CD4-positive, CD25-positive, alpha-beta regulatory T cell (primary cell): Measurements from ENCODE around the gene ZNF723. TPM values are rescaled to one million over a fixed set of nuclear protein-coding genes. Genes with fewer than 3 reads are reported as not detected.
"Not testable (repeated sequence)": the region's sequence is repeated elsewhere in the genome, so short reads cannot be mapped to it uniquely, and the experiment has no call there.

Source experiments
- ATAC-seq, 2 donors: fragments of 150-1000 bp; cut with Tn5 transposase; one replicate each; pipeline ENCODE4 v1.10.0; 2021; ENCODE audit warnings: low read depth in 2 of 2, moderate number of reproducible peaks in 2 of 2, moderate library complexity in 1 of 2
- DNase-seq, 3 donors: peaks; one replicate each; pipeline versions ENCODE4 v3.0.0 to v3.0.0-alpha.2; 2012 to 2022; ENCODE audit warnings: mixed read lengths in 1 of 3
- H3K27ac ChIP-seq: one replicate; pipeline ENCODE4 v1.7.0; 2013; ENCODE audit warnings: mild to moderate bottlenecking, low read length; ENCODE audit not compliant: insufficient read depth, poor library complexity, severe bottlenecking
- H3K27me3 ChIP-seq: one replicate; pipeline ENCODE4 v1.7.0; 2013; ENCODE audit warnings: low read length; ENCODE audit not compliant: control insufficient read depth, insufficient read depth
- H3K36me3 ChIP-seq: one replicate; pipeline ENCODE4 v1.7.0; 2013; ENCODE audit warnings: mild to moderate bottlenecking, low read length, moderate library complexity; ENCODE audit not compliant: control insufficient read depth, insufficient read depth
- H3K4me1 ChIP-seq: 2 replicates; pipeline ENCODE4 v1.7.0; 2013; ENCODE audit warnings: mild to moderate bottlenecking, low read length; ENCODE audit not compliant: insufficient read depth, control insufficient read depth, poor library complexity, severe bottlenecking
- H3K4me3 ChIP-seq: one replicate; pipeline ENCODE4 v1.7.0; 2013; ENCODE audit warnings: low read depth, mild to moderate bottlenecking, low read length, moderate library complexity
- H3K9me3 ChIP-seq, 2 experiments: 1 replicate in 1 of 2; 2 replicates in 1 of 2; pipeline ENCODE4 v1.7.0; 2013; ENCODE audit warnings: low read length in 2 of 2, mild to moderate bottlenecking in 1 of 2, moderate library complexity in 1 of 2; ENCODE audit not compliant: control insufficient read depth in 2 of 2
- H3K27ac Mint-ChIP-seq, 3 donors: one replicate each; pipeline ENCODE4 v1.8.0; 2020 to 2022; ENCODE audit warnings: mild to moderate bottlenecking in 3 of 3, mixed read lengths in 3 of 3, moderate library complexity in 2 of 3
- H3K27me3 Mint-ChIP-seq: one replicate; pipeline ENCODE4 v1.8.0; 2022; ENCODE audit warnings: mild to moderate bottlenecking, mixed read lengths
- H3K36me3 Mint-ChIP-seq: one replicate; pipeline ENCODE4 v1.8.0; 2020; ENCODE audit warnings: mixed read lengths
- H3K4me1 Mint-ChIP-seq, 4 donors: one replicate each; pipeline ENCODE4 v1.8.0; 2020 to 2022; ENCODE audit warnings: mixed read lengths in 4 of 4, mild to moderate bottlenecking in 1 of 4
- H3K4me3 Mint-ChIP-seq, 4 donors: one replicate each; pipeline ENCODE4 v1.8.0; 2020 to 2022; ENCODE audit warnings: mild to moderate bottlenecking in 4 of 4, mixed read lengths in 4 of 4, moderate library complexity in 3 of 4
- H3K9me3 Mint-ChIP-seq, 7 donors: one replicate each; pipeline ENCODE4 v1.8.0; 2020 to 2022; ENCODE audit warnings: mixed read lengths in 7 of 7, mild to moderate bottlenecking in 3 of 7, moderate library complexity in 2 of 7
- polyA plus RNA-seq, 4 donors: library from polyadenylated mRNA; unstranded; fragments of 300-500 nt; fragmentation: Illumina TruSeq; gene quantifications; one replicate each; pipeline ENCODE4 v1.2.3, GENCODE V29; 2021
- total RNA-seq: library from RNA; stranded (reverse); gene quantifications from one replicate; pipeline ENCODE4 v1.2.3, GENCODE V29; 2022

Gene ZNF723
- total and polyA plus RNA-seq, 5 donors from 2014 or later, result not detected

DNA sequence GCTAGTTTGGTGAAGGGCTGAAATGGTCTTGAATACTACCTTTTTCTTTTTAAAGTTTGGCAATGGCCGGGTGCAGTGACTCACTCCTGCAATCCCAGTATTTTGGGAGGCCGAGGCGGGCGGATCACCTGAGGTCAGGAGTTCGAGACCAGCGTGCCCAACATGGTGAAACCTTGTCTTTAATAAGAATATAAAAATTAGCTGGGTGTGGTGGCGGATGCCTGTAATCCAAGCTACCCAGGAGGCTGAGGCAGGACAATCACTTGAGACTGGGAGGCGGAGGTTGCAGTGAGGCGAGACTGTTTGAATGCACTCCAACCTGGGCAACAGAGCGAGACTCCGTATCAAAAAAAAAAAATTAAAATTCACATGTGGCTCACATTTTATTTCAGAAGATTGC is 880 bp upstream of the ZNF723 start:
- no peak overlapping the region for H3K27ac Mint-ChIP-seq
- H3K27ac ChIP-seq, result no peak overlapping the region
- peaks cover 14 to 32% of the 10 kb centered on the region in 2 experiments for H3K9me3 ChIP-seq
- DNase-seq, result no peak
- no peak overlapping the region for H3K4me3 Mint-ChIP-seq
- no peaks in the 10 kb centered on the region for H3K4me1 ChIP-seq
- H3K4me1 Mint-ChIP-seq, result no peaks in the 10 kb centered on the region
- H3K27me3 Mint-ChIP-seq, result peaks cover 4% of the 10 kb centered on the region
- ATAC-seq, result no peak
- H3K36me3 Mint-ChIP-seq, result no peaks in the 10 kb centered on the region
- peaks cover 0 to 44% (median 7%) of the 10 kb centered on the region in 7 donors for H3K9me3 Mint-ChIP-seq
- H3K36me3 ChIP-seq, result no peaks in the 10 kb centered on the region
- no peak overlapping the region for H3K4me3 ChIP-seq
- no peaks in the 10 kb centered on the region for H3K27me3 ChIP-seq

DNA sequence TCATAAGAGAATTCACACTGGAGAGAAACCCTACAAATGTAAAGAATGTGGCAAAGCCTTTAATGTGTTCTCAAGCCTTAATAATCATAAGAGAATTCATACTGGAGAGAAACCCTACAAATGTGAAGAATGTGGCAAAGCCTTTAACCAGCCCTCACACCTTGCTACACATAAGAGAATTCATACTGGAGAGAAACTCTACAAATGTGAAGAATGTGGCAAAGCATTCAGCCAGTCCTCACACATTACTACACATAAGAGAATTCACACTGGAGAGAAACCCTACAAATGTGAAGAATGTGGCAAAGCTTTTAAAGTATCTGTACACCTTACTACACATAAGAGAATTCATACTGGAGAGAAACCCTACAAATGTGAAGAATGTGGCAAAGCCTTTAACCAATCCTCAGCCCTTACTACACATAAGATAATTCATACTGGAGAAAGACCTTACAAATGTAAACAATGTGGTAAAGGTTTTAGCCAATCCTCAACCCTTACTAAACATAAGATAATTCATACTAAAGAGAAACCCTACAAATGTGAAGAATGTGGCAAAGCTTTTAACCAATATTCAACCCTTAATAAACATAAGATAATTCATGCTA is 25.7 kb downstream of the ZNF723 start:
- H3K4me1 Mint-ChIP-seq, H3K4me3 ChIP-seq, H3K27ac Mint-ChIP-seq, H3K27me3 ChIP-seq, H3K27ac ChIP-seq, ATAC-seq, DNase-seq, H3K36me3 Mint-ChIP-seq, H3K36me3 ChIP-seq, H3K4me3 Mint-ChIP-seq, H3K4me1 ChIP-seq, H3K27me3 Mint-ChIP-seq: not testable (repeated sequence)
- H3K9me3 ChIP-seq, result peaks cover 39 to 55% of the 10 kb centered on the region in 2 experiments
- peaks cover 0 to 53% (median 16%) of the 10 kb centered on the region in 7 donors for H3K9me3 Mint-ChIP-seq

DNA sequence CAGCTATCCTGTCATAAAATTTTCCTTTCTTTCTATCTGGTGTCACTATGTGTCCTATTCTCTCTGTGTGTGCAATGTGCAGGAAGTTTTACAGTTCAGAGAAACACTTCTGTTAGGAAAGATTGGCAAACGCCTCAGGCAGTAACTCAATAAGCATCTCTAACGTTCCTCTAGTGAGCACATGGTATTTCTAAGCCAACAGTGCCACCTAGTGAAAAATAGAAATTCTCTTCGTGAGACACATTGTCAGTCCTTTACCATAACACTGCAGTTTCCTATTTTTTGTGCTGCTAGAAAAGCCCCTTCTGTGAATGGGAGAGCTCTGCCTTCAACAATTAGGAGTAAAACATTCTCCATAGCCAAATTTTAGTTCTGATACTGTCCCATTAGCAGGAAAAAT is 50.7 kb downstream of the ZNF723 start:
- Mint-ChIP-seq H3K36me3 (no peaks in the 10 kb centered on the region), H3K9me3 (peaks cover 5 to 40% (median 17%) of the 10 kb centered on the region in 7 donors), H3K4me1 (no peaks in the 10 kb centered on the region), H3K27me3 (no peaks in the 10 kb centered on the region), H3K4me3 (no peak overlapping the region), H3K27ac (no peak overlapping the region)
- H3K27me3 ChIP-seq, result no peaks in the 10 kb centered on the region
- no peaks in the 10 kb centered on the region for H3K36me3 ChIP-seq
- H3K27ac ChIP-seq, result no peak overlapping the region
- no peaks in the 10 kb centered on the region for H3K4me1 ChIP-seq
- peak in 2 of 3 donors; percentile 2 to 11 for DNase-seq
- H3K9me3 ChIP-seq, result peaks cover 11 to 45% of the 10 kb centered on the region in 2 experiments
- H3K4me3 ChIP-seq, result no peak overlapping the region
- ATAC-seq, result no peak

DNA sequence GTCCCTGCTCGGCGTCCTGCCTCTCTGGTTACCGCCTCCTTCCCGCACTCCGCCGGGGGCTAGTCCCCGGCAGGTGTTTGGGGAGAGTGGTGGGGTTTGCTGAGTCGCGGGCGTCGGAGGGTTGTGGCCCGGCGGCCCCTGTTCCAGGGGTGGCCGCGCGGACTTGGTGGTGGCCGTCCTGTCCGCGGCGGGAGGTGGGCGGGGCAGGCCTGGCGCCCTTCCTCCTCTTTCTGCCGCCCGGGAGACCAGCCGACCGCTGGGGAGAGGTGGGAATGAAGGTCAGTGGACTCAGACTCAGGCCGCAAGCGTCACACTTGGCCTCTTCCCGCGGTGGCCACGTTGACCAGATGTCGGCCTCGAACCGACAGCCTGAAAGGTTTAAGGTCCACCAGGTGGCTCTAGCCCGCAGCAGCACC is 61.8 kb downstream of the ZNF723 start:
- DNase-seq (no peak), ATAC-seq (no peak)
- no peak overlapping the region for H3K4me3 Mint-ChIP-seq
- Histone ChIP-seq H3K36me3 (no peaks in the 10 kb centered on the region), H3K4me3 (no peak overlapping the region), H3K27ac (no peak overlapping the region), H3K9me3 (peaks cover 6 to 31% of the 10 kb centered on the region in 2 experiments), H3K27me3 (no peaks in the 10 kb centered on the region), H3K4me1 (no peaks in the 10 kb centered on the region)
- H3K4me1 Mint-ChIP-seq, result no peaks in the 10 kb centered on the region
- H3K36me3 Mint-ChIP-seq, result no peaks in the 10 kb centered on the region
- no peaks in the 10 kb centered on the region for H3K27me3 Mint-ChIP-seq
- H3K27ac Mint-ChIP-seq, result no peak overlapping the region
- peaks cover 0 to 34% (median 13%) of the 10 kb centered on the region in 7 donors for H3K9me3 Mint-ChIP-seq

DNA sequence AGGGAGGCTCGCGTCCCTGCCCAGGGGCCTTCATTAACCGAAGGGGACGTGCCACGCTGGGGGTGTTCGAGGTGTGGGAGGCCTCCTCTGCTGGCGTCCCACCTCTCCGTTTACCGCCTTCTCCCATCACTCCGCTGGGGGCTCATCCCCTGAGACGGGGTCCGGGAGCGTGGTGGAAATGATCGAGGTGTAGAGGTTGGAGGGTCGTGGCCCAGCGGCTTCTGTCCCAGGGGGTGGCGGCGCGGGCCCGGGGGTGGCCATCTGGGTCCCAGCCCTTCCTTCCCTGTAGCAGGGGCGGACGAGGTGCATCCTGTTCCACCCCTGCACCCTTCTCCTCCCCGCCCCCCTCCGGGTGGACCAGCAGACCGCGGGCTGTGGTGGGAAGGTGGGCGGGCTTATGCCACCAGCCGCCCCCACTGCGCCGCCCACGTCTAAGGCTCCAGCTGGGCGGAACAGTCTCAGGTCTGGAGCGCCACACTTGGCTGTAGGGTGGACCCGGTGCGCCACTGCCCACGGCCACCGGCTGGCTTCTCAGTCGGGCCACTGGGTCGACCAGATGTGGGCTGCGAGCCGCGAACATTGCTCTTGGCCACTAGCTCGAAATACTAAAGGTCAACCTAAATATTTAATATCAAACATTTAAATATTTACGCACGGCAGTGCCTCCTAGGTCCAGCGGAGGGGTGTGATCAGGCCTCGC is 69.5 kb downstream of the ZNF723 start:
- Histone ChIP-seq H3K4me1 (no peaks in the 10 kb centered on the region), H3K27me3 (no peaks in the 10 kb centered on the region), H3K27ac (no peak overlapping the region), H3K4me3 (no peak overlapping the region), H3K9me3 (peaks cover 23 to 59% of the 10 kb centered on the region in 2 experiments), H3K36me3 (no peaks in the 10 kb centered on the region)
- DNase-seq (no peak), ATAC-seq (no peak)
- no peaks in the 10 kb centered on the region for H3K27me3 Mint-ChIP-seq
- no peak overlapping the region for H3K4me3 Mint-ChIP-seq
- no peaks in the 10 kb centered on the region for H3K36me3 Mint-ChIP-seq
- H3K27ac Mint-ChIP-seq, result no peak overlapping the region
- peaks cover 4 to 58% (median 16%) of the 10 kb centered on the region in 7 donors for H3K9me3 Mint-ChIP-seq
- no peaks in the 10 kb centered on the region for H3K4me1 Mint-ChIP-seq

Other genes with a start within 250 kb of the ZNF723 start
- 1.2 TPM for gene ZNF492, start 198.0 kb upstream of the ZNF723 start, total RNA-seq
- gene ZNF492, start 198.0 kb upstream of the ZNF723 start, polyA plus RNA-seq, result under 1 TPM; 0.05 to 0.20 (median 0.14) TPM
- not detected for gene ZNF99, start 48.1 kb upstream of the ZNF723 start, total RNA-seq
- gene ZNF99, start 48.1 kb upstream of the ZNF723 start, polyA plus RNA-seq, result not detected
- gene ZNF728, start 170.9 kb downstream of the ZNF723 start, total RNA-seq, result not detected
- gene ZNF728, start 170.9 kb downstream of the ZNF723 start, polyA plus RNA-seq, result not detected